Spleen (tissue), 11 donors: ENCODE results near the gene SLCO2A1. TPM values are rescaled to one million over a fixed set of nuclear protein-coding genes. Genes with fewer than 3 reads are reported as not detected.
A peak's percentile ranks its signal among the peaks of the same experiment; 100 is the strongest.

ENCODE experiments used
- DNase-seq: peaks from one replicate; pipeline ENCODE4 v3.0.0-alpha.2; 2020
- H3K27ac ChIP-seq, 8 donors: fragments of 200-600 bp; sonication (generic) in 7 of 8; 1 replicate in 4 of 8; 2 replicates in 4 of 8; pipeline versions ENCODE4 v1.5.0 to v1.8.0; 2016 to 2021; ENCODE audit warnings: inconsistent platforms in 4 of 8, mild to moderate bottlenecking in 4 of 8, moderate library complexity in 1 of 8
- H3K27me3 ChIP-seq, 7 donors: fragments of 200-600 bp; sonication (generic) in 6 of 7; replicated peaks in 1 of 7; 1 replicate in 4 of 7; 2 replicates in 3 of 7; pipeline versions ENCODE4 v1.5.0 to v1.8.0; 2016 to 2021; ENCODE audit warnings: inconsistent platforms in 3 of 7, mild to moderate bottlenecking in 1 of 7
- H3K36me3 ChIP-seq, 6 donors: fragments of 200-600 bp; sonication (generic) in 5 of 6; 1 replicate in 4 of 6; 2 replicates in 2 of 6; pipeline versions ENCODE4 v1.5.0 to v1.8.0; 2016 to 2021; ENCODE audit warnings: inconsistent platforms in 2 of 6
- H3K4me1 ChIP-seq, 6 donors: fragments of 200-600 bp; sonication (generic) in 5 of 6; 1 replicate in 3 of 6; 2 replicates in 3 of 6; pipeline versions ENCODE4 v1.5.0 to v1.8.0; 2016 to 2021; ENCODE audit warnings: inconsistent platforms in 3 of 6
- H3K4me3 ChIP-seq, 8 donors: fragments of 200-600 bp; sonication (generic) in 7 of 8; 1 replicate in 4 of 8; 2 replicates in 4 of 8; pipeline versions ENCODE4 v1.5.0 to v1.8.0; 2016 to 2021; ENCODE audit warnings: inconsistent platforms in 4 of 8, mild to moderate bottlenecking in 4 of 8, moderate library complexity in 2 of 8
- H3K9me3 ChIP-seq, 8 donors: fragments of 200-600 bp; sonication (generic) in 7 of 8; 1 replicate in 4 of 8; 2 replicates in 4 of 8; pipeline versions ENCODE4 v1.5.0 to v1.8.0; 2016 to 2021; ENCODE audit warnings: inconsistent platforms in 4 of 8
- CTCF ChIP-seq, 11 experiments: fragments of 200-600 bp in 7 of 11; fragments of 450-650 bp in 4 of 11; sonication (generic) in 4 of 11; IDR thresholded peaks in 8 of 11; conservative IDR thresholded peaks in 3 of 11; 1 replicate in 7 of 11; 2 replicates in 4 of 11; pipeline versions ENCODE4 v1.4.0 to v1.8.0; 2016 to 2021; ENCODE audit warnings: antibody characterized with exemption in 11 of 11, inconsistent platforms in 4 of 11, mild to moderate bottlenecking in 1 of 11
- POLR2A ChIP-seq, 3 donors: fragments of 450-650 bp; IDR thresholded peaks; one replicate each; pipeline ENCODE4 v1.5.1; 2017; ENCODE audit warnings: antibody characterized with exemption in 3 of 3, mild to moderate bottlenecking in 1 of 3
- POLR2AphosphoS5 ChIP-seq, 3 donors: sonication (generic); formaldehyde crosslinking; IDR thresholded peaks; one replicate each; pipeline ENCODE4 v1.5.1; 2017; ENCODE audit warnings: antibody characterized with exemption in 3 of 3
- WGBS, 5 donors: extraction: QIAGEN DNeasy Blood & Tissue Kit in 3 of 5; methylation state at CpG; one replicate each; pipeline versions ENCODE4 v1.1.5 to v1.1.7; 2013 to 2018; 5-methylcytosine and 5-hydroxymethylcytosine counted together
- intact Hi-C: fragments of 100-400 bp; cut with DNase I; formaldehyde crosslinking; loops from one replicate; pipeline ENCODE4 v1.15.0; 2023; ENCODE audit warnings: low total_unique reads
- polyA plus RNA-seq, 3 donors: library from polyadenylated mRNA; stranded (reverse); fragments of 200-250 nt; gene quantifications; one replicate each; pipeline ENCODE4 v1.2.1, GENCODE V29; 2013
- total RNA-seq, 7 donors: library from RNA; depleted of rRNA in 3 of 7; stranded (reverse); fragments of >200 nt in 3 of 7; fragmentation: NEBNext Ultra II Directional in 4 of 7; extraction: Animal tissue kit (Norgen Biotek cat#: 25700) in 4 of 7; gene quantifications; one replicate each; pipeline versions ENCODE4 v1.1.0 to v1.2.1, GENCODE V29; 2016 to 2021
- donor health status: healthy with polysubstance abuse.
- donor health status: DM: no; HTN: no; CAD: no; lungs with moderate emphysema.
- donor health status: DM: no; HTN: no; CAD: no.
- donor health status: Bipolar disorder and iron deficiency.
- donor health status: healthy.
- donor health status: DM: no; HTN: no; CAD: no.
- donor health status: DM: yes; HTN: yes; CAD: no.

SLCO2A1 gene
- total and polyA plus RNA-seq, 10 donors, result 4.8 to 118 (median 29.8) TPM

GRCh38 chr3:133965013-133965570 lies 64.6 kb downstream of the SLCO2A1 start:
- intact Hi-C loops, result no loop called here
- Histone ChIP-seq H3K27me3 (no peaks in the 10 kb centered on the region), H3K36me3 (no peaks in the 10 kb centered on the region), H3K9me3 (no peaks in the 10 kb centered on the region), H3K27ac (peak overlapping the region in 1 of 8 donors; percentile 31), H3K4me1 (peaks cover 0 to 34% (median 2%) of the 10 kb centered on the region in 6 donors), H3K4me3 (no peak overlapping the region)
- peak; percentile 43 for DNase-seq
- WGBS, 5 donors, result 71 to 85% (median 79%) methylated on average over 12 of the region's 12 CpGs
- TF ChIP-seq POLR2AphosphoS5 (IDR thresholded peaks at IDR 0.05), result no peak
- TF ChIP-seq CTCF (IDR thresholded peaks at IDR 0.05 in 8 of 11, conservative IDR thresholded peaks at IDR 0.05 in 3 of 11), result no peak
- no peak for TF ChIP-seq POLR2A (IDR thresholded peaks at IDR 0.05)

- H3K36me3 ChIP-seq, result no peaks in the 10 kb centered on the region
- peak overlapping the region in 1 of 8 donors; percentile 31 for H3K27ac ChIP-seq
- peaks cover 0 to 34% (median 2%) of the 10 kb centered on the region in 6 donors for H3K4me1 ChIP-seq
- intact Hi-C loops, result no loop called here
- WGBS, 5 donors, result 67 to 89% (median 82%) methylated on average over 3 of the region's 3 CpGs
- DNase-seq, result peak; percentile 40
- H3K4me3 ChIP-seq, result no peak overlapping the region
- no peaks in the 10 kb centered on the region for H3K9me3 ChIP-seq
- no peak for TF ChIP-seq POLR2A (IDR thresholded peaks at IDR 0.05)
- no peak for TF ChIP-seq CTCF (IDR thresholded peaks at IDR 0.05 in 8 of 11, conservative IDR thresholded peaks at IDR 0.05 in 3 of 11)
- no peak for TF ChIP-seq POLR2AphosphoS5 (IDR thresholded peaks at IDR 0.05)
- H3K27me3 ChIP-seq, result no peaks in the 10 kb centered on the region
Measured at GRCh38 chr3:133964547-133964946, 65.2 kb downstream of the SLCO2A1 start.

- peak overlapping the region in 3 of 8 donors; percentile 22 to 39 (median 31) for H3K27ac ChIP-seq
- peaks cover 0 to 34% (median 2%) of the 10 kb centered on the region in 6 donors for H3K4me1 ChIP-seq
- no peak for DNase-seq
- H3K27me3 ChIP-seq, result no peaks in the 10 kb centered on the region
- whole genome bisulfite sequencing, 5 donors, result 77 to 91% (median 84%) methylated on average over 7 of the region's 7 CpGs
- H3K9me3 ChIP-seq, result no peaks in the 10 kb centered on the region
- intact Hi-C loops, result no loop called here
- no peak overlapping the region for H3K4me3 ChIP-seq
- no peaks in the 10 kb centered on the region for H3K36me3 ChIP-seq
- no peak for TF ChIP-seq POLR2AphosphoS5 (IDR thresholded peaks at IDR 0.05)
- TF ChIP-seq POLR2A (IDR thresholded peaks at IDR 0.05), result no peak
- no peak for TF ChIP-seq CTCF (IDR thresholded peaks at IDR 0.05 in 8 of 11, conservative IDR thresholded peaks at IDR 0.05 in 3 of 11)
Measured at GRCh38 chr3:133963657-133964396, 65.9 kb downstream of the SLCO2A1 start.

GRCh38 chr3:133962849-133963248 lies 66.9 kb downstream of the SLCO2A1 start:
- Histone ChIP-seq H3K9me3 (no peaks in the 10 kb centered on the region), H3K4me1 (peaks cover 0 to 35% (median 2%) of the 10 kb centered on the region in 6 donors), H3K4me3 (no peak overlapping the region), H3K27me3 (no peaks in the 10 kb centered on the region), H3K27ac (peak overlapping the region in 3 of 8 donors; percentile 22 to 39 (median 26)), H3K36me3 (no peaks in the 10 kb centered on the region)
- intact Hi-C loops, result no loop called here
- 36 to 59% (median 43%) methylated on average over 2 of the region's 2 CpGs for WGBS, 5 donors
- peak; percentile 25 for DNase-seq
- TF ChIP-seq CTCF (IDR thresholded peaks at IDR 0.05 in 8 of 11, conservative IDR thresholded peaks at IDR 0.05 in 3 of 11) (no peak), POLR2AphosphoS5 (IDR thresholded peaks at IDR 0.05) (no peak), POLR2A (IDR thresholded peaks at IDR 0.05) (no peak)
